Stimulated activated CD8-positive, alpha-beta memory T cell treated with anti-CD3 and anti-CD28 coated beads, Interleukin-15, amount 100 ng/mL, for 4 hours (primary cell): Measurements from ENCODE around the gene COL20A1.

Experiments used
- DNase-seq, 2 donors: peaks; one replicate each; pipeline ENCODE4 v3.0.0-alpha.2; 2020; ENCODE audit warnings: low read depth in 2 of 2

Gene COL20A1

DNA sequence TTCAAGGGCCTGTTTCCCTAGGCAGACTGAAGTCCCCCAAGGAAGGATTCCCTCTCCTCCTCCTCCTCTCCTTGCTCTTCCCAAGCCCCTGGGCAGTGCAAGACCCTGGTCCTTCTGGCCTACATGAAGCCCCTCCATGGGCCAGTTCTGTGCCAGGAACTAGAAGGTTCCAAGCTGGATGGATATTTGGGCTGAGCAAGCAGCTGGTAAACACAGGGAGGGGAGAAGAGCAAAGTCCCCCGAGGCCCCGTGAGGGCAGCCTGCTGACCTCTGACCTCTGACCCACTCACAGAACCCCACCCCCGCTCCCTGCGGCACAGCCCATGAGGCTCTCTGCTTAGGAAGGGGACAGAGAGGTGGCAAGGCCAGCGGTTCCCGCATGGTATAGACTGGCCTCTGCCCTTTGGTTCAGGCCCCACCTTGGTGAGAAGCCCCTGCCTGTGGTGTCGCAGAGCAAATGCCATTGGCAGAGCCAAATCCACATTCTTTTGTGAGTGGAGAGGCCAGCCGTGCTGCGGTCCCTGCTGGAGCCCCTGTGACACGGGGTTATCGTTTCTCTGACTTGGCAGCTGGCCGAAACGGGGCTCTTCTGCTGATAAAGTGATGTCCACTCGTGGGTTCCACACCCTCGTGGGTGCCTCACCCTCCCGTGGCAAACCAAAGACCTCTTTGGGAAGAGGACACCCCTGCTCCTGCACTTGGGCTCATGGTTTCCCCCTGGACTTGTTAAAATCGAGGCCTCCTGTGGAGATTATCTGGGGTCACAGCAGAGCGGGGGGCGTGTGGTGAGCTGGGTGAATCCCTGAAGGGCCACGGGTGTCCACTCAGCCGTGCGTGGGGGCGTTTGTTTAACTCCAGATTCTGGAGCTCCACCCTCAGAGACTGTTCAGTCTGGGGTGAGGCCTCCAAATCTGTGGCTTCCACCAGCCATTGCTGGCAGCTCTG lies 70.3 kb downstream of the COL20A1 start:
- no peak for DNase-seq

DNA sequence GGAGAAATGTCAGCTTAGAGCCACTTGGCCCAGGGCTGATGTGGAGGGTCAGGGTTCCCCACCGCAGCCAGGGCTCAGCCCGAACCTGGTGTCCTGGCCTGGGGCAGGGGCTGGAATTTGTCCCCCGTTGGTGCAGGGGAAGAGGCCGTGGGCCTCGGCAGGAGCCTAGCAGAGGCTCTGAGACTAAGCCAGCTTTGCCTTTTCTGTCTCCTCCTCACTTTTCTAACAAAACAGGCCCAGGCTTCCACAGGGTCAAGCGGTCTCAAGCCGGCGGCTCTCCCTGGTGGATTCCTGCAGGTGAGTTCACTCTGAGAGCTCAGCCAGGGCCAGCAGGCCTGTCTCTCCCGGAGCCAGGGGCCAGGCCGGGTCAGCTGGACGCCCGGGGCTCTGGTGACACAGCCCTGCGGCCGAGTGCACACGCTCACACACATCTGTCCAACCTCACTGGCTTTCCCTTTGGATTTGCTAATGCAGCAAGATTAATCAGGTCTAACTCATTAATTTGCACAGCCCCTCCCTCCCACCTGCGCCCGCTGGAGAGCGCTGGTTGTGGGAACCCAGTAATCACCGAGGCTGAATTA lies 71.1 kb downstream of the COL20A1 start:
- no peak for DNase-seq

- DNase-seq, result no peak
Measured at GRCh38 chr20:63364801-63365585, 72.0 kb downstream of the COL20A1 start.

DNA sequence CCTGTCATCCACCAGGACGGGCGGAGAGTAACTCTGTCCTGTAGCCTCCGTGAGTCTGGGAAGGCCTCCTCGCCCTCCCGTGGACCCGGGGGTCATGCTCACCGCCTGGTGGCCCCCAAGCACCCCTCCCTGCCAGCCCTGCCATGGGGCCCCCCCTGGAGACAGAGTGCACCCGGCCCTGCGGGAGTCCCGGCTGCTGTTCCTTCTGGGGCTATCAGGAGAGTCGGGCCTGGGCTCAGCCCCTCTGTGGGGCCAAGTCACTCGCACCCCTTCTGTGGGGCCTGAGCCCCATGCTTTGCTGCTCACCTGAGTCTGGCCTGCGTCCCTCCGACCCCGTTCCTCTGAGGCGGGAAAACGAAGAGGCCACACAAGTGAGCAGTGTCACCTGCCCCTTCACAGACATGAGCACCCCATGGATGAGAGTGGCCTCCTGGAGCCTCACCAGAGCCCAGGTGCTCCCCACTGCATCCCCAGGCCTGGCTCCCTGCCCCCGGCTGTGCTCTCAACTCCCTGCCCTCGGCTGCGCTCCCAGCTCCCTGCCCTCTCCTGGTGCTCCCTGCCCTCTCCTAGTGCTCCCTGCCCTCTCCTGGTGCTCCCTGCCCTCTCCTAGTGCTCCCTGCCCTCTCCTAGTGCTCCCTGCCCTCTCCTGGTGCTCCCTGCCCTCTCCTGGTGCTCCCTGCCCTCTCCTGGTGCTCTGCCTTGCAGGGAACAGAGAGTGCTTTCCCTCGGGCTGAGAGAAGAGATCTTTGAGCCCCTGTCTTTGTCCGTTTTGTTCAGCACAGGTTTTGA lies 72.8 kb downstream of the COL20A1 start:
- DNase-seq, result no peak

- DNase-seq, result no peak
Measured at GRCh38 chr20:63366390-63367365, 73.7 kb downstream of the COL20A1 start.

DNA sequence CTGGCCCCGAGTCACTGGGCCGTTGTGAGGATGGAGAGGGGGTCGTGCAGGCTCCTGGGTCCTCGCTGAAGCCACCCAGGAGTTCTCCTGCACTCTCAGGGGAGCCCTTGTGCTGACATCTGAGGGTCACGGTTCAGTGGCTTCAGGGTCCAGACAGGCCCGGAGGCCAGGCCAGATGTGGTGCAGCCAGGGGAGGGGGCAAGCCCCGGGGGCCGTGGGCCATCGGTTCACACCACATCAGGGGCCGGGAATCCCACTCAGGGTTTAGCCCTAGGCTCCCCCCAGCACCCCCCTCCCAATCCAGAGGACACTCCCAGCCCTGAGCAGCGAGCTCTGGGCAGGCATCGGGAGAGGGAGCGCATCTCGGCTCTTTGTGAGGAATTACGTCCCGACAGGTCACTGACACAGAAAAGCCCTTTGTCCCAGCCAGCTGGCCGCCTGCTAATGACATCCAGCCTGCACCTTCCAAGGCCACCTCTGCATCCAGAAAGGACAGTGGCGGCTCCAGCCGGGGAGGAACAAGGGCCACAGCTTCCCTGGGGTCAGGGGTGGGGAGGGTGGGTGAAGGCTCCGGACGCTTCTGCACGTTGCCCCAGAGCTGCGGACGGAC lies 74.6 kb downstream of the COL20A1 start:
- no peak for DNase-seq

GRCh38 chr20:63368151-63368550 lies 75.2 kb downstream of the COL20A1 start:
- no peak for DNase-seq

GRCh38 chr20:63369024-63369530 lies 76.1 kb downstream of the COL20A1 start:
- no peak for DNase-seq

GRCh38 chr20:63369724-63370617 lies 77.0 kb downstream of the COL20A1 start:
- no peak for DNase-seq

DNA sequence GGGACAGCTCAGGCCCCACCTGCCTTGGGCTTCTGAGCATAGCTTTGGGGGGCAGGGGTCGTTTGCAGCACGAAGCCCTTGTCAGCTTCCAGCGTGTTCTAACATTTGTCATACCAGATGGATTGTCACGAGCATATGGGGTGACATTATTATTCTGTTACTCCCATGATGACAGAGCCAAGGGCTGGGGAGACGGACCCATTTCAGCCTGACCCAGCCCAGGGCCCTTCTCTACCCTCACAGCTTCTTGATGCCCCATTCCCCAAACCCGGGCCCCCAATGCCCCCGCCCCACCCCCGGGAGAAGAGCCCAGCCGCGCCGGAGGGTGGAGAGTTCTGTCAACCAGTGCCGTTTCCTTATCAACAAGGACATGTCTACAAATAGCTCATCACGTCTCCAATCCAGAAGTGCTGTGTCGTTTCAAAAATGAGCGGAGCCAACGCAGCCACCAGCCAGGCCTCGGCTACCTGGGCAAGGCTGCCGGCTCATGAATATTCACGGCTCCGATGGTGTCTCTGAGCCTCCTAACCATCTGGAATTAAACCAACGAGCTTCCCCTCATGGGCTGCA lies 77.7 kb downstream of the COL20A1 start:
- no peak for DNase-seq

DNA sequence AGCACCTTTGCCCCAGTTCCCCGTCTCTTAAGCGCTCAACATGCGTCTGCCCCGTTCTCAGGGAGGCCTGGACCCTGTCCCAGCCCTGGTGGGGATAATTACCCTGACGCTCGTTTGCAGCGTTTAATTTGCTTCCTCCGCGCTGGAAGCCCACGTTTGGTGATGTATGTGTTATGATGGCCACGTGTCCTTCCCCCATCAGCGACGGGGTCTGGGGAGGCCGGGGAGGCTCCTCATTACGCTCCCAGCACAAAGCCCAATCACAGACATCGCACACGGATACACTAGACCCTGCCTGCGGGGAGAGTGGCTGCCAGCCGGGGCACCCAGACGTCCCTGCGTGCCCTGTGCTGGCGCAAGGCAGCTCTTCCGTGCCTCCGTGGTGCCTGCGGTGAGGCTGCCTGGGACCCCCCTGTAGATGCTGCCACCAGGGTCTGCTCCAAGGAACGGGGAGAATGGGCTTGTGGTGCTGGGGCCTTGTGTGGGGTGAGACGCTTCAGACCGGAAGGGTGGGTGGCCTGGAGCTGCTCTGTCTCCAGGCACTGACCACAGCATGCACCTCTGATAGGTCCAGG lies 78.4 kb downstream of the COL20A1 start:
- DNase-seq, result no peak

- DNase-seq, result no peak
Measured at GRCh38 chr20:63372971-63373885, 80.2 kb downstream of the COL20A1 start.

GRCh38 chr20:63373996-63374395 lies 81.0 kb downstream of the COL20A1 start:
- no peak for DNase-seq

DNA sequence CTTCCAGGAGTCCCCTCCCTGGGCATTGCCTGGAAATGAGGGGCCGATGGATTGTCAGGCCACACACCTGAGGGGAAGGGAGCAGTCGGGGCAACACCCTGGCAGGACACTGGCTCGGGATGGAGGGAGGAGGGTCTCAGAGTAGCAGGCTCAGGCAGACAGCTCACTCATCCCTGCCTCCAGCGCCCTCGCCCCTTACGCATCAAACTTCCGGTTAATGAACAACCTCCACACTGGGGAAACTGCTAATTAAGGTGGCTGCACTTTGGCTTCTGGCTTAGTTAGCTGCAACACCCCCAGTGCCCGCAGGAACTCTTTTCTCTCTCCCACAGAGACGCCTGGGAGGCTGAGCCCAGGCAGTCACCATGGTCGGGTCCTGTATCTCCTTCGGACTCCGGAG lies 81.5 kb downstream of the COL20A1 start:
- DNase-seq, result no peak

- DNase-seq, result no peak
Measured at GRCh38 chr20:63375438-63375837, 82.5 kb downstream of the COL20A1 start.

DNA sequence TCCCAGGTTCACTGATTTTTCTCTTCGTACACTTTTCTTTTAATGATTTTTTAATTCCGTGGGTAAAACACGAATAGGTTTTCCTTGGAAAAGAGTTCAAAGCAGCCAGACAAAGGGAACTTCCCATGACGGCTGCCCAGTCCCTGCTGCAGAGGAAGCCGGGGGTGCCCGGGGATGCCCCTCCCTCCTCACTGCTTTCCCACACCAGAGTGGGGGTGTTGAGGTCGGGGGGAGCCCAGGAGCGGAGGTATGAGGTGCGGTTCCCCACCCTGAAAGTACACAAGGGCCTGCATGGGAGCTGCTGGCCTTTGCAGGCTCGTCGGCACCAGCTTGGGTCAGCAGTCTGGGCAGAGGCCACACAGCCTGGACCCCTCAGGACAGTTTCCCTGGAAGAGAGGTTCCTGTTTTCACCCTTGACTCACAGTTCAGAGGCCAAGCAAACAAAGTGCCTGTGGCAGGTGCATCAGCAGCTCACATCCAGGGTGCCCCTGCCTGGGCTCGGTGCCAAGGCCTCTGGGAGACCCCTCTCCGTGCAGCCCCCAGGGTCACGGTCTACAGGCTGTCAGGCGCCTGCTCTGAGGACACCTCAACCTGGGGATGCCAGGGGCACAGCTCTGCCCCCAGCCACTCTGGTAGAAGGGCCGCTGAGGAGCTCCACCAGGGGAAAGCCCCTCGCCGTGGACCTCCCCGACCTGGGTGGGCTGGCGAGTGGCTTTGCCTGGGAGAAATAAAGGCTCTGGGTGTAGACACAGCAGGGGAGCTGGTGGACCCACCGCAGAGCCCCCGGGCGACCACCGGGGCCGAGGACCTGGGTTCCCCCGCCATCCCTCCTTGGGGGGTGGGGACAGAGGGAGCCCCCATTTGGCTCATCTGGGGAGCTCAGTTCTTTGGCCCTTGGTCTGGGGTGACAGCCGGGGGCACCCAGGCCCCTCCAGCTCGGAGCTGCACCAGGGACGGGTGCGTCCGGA lies 83.6 kb downstream of the COL20A1 start:
- DNase-seq, result no peak
